GM23338 (cell line): ENCODE data around the gene OXT. TPM values are rescaled to one million over a fixed set of nuclear protein-coding genes. Genes with fewer than 3 reads are reported as not detected.

Experiments
- ATAC-seq: fragments of 200-7000 bp; cut with Tn5 transposase; 3 replicates; pipeline ENCODE4 v1.9.1; 2020
- DNase-seq: peaks from one replicate; pipeline ENCODE4 v3.0.0-alpha.2; 2015; ENCODE audit warnings: low spot score
- H2AFZ ChIP-seq: fragments of 200-600 bp; sonication (generic); 2 replicates; pipeline ENCODE4 v1.8.0; 2016; ENCODE audit warnings: antibody characterized with exemption, mild to moderate bottlenecking, moderate library complexity
- H3F3A ChIP-seq: fragments of 200-600 bp; sonication (generic); replicated peaks from 2 replicates; pipeline ENCODE4 v1.8.0; 2017; ENCODE audit warnings: antibody characterized with exemption, mixed run types, low read depth
- H3K27ac ChIP-seq: fragments of 200-600 bp; sonication (generic); 2 replicates; pipeline ENCODE4 v1.6.1; 2016; ENCODE audit warnings: low read depth
- H3K27me3 ChIP-seq: fragments of 200-600 bp; sonication (generic); 2 replicates; pipeline ENCODE4 v1.8.0; 2016; ENCODE audit warnings: mild to moderate bottlenecking, mixed run types, moderate library complexity; ENCODE audit not compliant: insufficient read depth
- H3K36me3 ChIP-seq: fragments of 200-600 bp; sonication (generic); 2 replicates; pipeline ENCODE4 v1.8.0; 2016; ENCODE audit warnings: mild to moderate bottlenecking; ENCODE audit not compliant: insufficient read depth
- H3K4me1 ChIP-seq: fragments of 200-600 bp; sonication (generic); 2 replicates; pipeline ENCODE4 v1.8.0; 2016; ENCODE audit warnings: mild to moderate bottlenecking, moderate library complexity; ENCODE audit not compliant: insufficient read depth
- H3K4me2 ChIP-seq: fragments of 200-600 bp; sonication (generic); 2 replicates; pipeline ENCODE4 v1.7.1; 2017; ENCODE audit warnings: mixed run types
- H3K4me3 ChIP-seq: fragments of 200-600 bp; sonication (generic); 2 replicates; pipeline ENCODE4 v1.6.1; 2016; ENCODE audit warnings: mixed run types
- H3K79me2 ChIP-seq: fragments of 200-600 bp; sonication (generic); replicated peaks from 2 replicates; pipeline ENCODE4 v1.8.0; 2017; ENCODE audit warnings: mild to moderate bottlenecking; ENCODE audit not compliant: insufficient read depth
- H3K9me2 ChIP-seq: fragments of 200-600 bp; sonication (generic); 2 replicates; pipeline ENCODE4 v1.8.0; 2017; ENCODE audit not compliant: insufficient read depth
- H4K20me1 ChIP-seq: fragments of 200-600 bp; sonication (generic); replicated peaks from 2 replicates; pipeline ENCODE4 v1.8.0; 2017; ENCODE audit warnings: mild to moderate bottlenecking; ENCODE audit not compliant: insufficient read depth
- H3K27ac Mint-ChIP-seq: 2 replicates; pipeline ENCODE4 v1.8.0; 2020; ENCODE audit warnings: inconsistent platforms, mild to moderate bottlenecking, moderate library complexity, mixed read lengths
- H3K27me3 Mint-ChIP-seq: 3 replicates; pipeline ENCODE4 v1.8.0; 2022; ENCODE audit warnings: low read depth, mild to moderate bottlenecking, moderate library complexity, mixed read lengths, inconsistent platforms; ENCODE audit not compliant: insufficient read depth, poor library complexity
- H3K36me3 Mint-ChIP-seq: 3 replicates; pipeline ENCODE4 v1.8.0; 2021; ENCODE audit warnings: low read depth, mild to moderate bottlenecking, inconsistent platforms, moderate library complexity, mixed read lengths
- H3K4me1 Mint-ChIP-seq: 3 replicates; pipeline ENCODE4 v1.8.0; 2020; ENCODE audit warnings: mild to moderate bottlenecking, inconsistent platforms, mixed read lengths
- H3K4me3 Mint-ChIP-seq: 3 replicates; pipeline ENCODE4 v1.8.0; 2021; ENCODE audit warnings: moderate library complexity, mild to moderate bottlenecking, inconsistent platforms, mixed read lengths
- H3K9me3 Mint-ChIP-seq: 3 replicates; pipeline ENCODE4 v1.8.0; 2020; ENCODE audit warnings: moderate library complexity, mild to moderate bottlenecking, inconsistent platforms, mixed read lengths
- EZH2 ChIP-seq: fragments of 200-600 bp; sonication (generic); IDR thresholded peaks from one replicate; pipeline ENCODE4 v1.8.0; 2017; ENCODE audit warnings: antibody characterized with exemption, mild to moderate bottlenecking, low read depth; ENCODE audit not compliant: unreplicated experiment
- JUNB ChIP-seq: IDR thresholded peaks from one replicate; pipeline ENCODE4 v1.6.1; 2016; ENCODE audit warnings: antibody characterized with exemption; ENCODE audit not compliant: unreplicated experiment
- NANOG ChIP-seq: IDR thresholded peaks from 2 replicates; pipeline ENCODE4 v1.6.1; 2016; ENCODE audit warnings: antibody characterized with exemption, borderline replicate concordance
- POLR2AphosphoS5 ChIP-seq: IDR thresholded peaks from 2 replicates; pipeline ENCODE4 v1.6.1; 2016; ENCODE audit warnings: antibody characterized with exemption, low read depth
- ZNF331 ChIP-seq: fragments of 250-450 bp; sonication (Bioruptor Pico); IDR thresholded peaks from 2 replicates; pipeline ENCODE4 v1.5.0; 2020; ENCODE audit warnings: low read depth, mild to moderate bottlenecking, moderate library complexity
- ZNF462 ChIP-seq: fragments of 250-450 bp; sonication (Bioruptor Pico); IDR thresholded peaks from 2 replicates; pipeline ENCODE4 v1.5.0; 2020; ENCODE audit warnings: mild to moderate bottlenecking, moderate library complexity
- polyA plus RNA-seq: library from polyadenylated mRNA; unstranded; fragments of >200 nt; fragmentation: Nextera tagmentation; extraction: Ambion mirVana; gene quantifications from 2 replicates; pipeline ENCODE4 v1.2.1, GENCODE V29; 2016
- total RNA-seq: library from RNA; depleted of rRNA; stranded (reverse); fragments of >200 nt; shearing (Covaris generic); gene quantifications from 2 replicates; pipeline ENCODE4 v1.2.3, GENCODE V29; 2014

The OXT gene
- total and polyA plus RNA-seq, 2 experiments from 2014 or later = 1.5 TPM; not detected in 1

- H3K4me1 Mint-ChIP-seq = peaks cover 3% of the 10 kb centered on the region; the same call in 1 of the 3 replicates
- Histone ChIP-seq H2AFZ (no peak overlapping the region), H3K4me3 (no peak overlapping the region), H3K9me2 (no peaks in the 10 kb centered on the region), H4K20me1 (no peaks in the 10 kb centered on the region), H3K27ac (no peak overlapping the region), H3F3A (no peaks in the 10 kb centered on the region), H3K36me3 (no peaks in the 10 kb centered on the region), H3K4me1 (peaks cover 4% of the 10 kb centered on the region; the same call in 1 of the 2 replicates), H3K27me3 (peaks cover 48% of the 10 kb centered on the region), H3K4me2 (no peak overlapping the region), H3K79me2 (no peaks in the 10 kb centered on the region)
- no peaks in the 10 kb centered on the region for H3K9me3 Mint-ChIP-seq
- no peak overlapping the region for H3K27ac Mint-ChIP-seq
- H3K36me3 Mint-ChIP-seq = no peaks in the 10 kb centered on the region
- no peak for ATAC-seq
- no peak for TF ChIP-seq ZNF462 (CRISPR knock-in tag)
- TF ChIP-seq JUNB = no peak
- no peak for DNase-seq
- no peak overlapping the region for H3K4me3 Mint-ChIP-seq
- H3K27me3 Mint-ChIP-seq = peaks cover 49% of the 10 kb centered on the region
These were observed 13.6 kb downstream of the OXT start for GRCh38 chr20:3084986-3085360.

- peaks cover 44% of the 10 kb centered on the region for H3K27me3 ChIP-seq
- no peak overlapping the region for H2AFZ ChIP-seq
- Mint-ChIP-seq H3K27ac (no peak overlapping the region), H3K27me3 (peaks cover 43% of the 10 kb centered on the region), H3K4me1 (peaks cover 3% of the 10 kb centered on the region; the same call in 1 of the 3 replicates), H3K4me3 (no peak overlapping the region), H3K9me3 (no peaks in the 10 kb centered on the region), H3K36me3 (no peaks in the 10 kb centered on the region)
- H3K9me2 ChIP-seq = no peaks in the 10 kb centered on the region
- no peaks in the 10 kb centered on the region for H3K79me2 ChIP-seq
- peaks cover 4% of the 10 kb centered on the region; the same call in 1 of the 2 replicates for H3K4me1 ChIP-seq
- no peaks in the 10 kb centered on the region for H3K36me3 ChIP-seq
- H4K20me1 ChIP-seq = no peaks in the 10 kb centered on the region
- DNase-seq (no peak), ATAC-seq (no peak)
- H3K4me3 ChIP-seq = no peak overlapping the region
- no peaks in the 10 kb centered on the region for H3F3A ChIP-seq
- H3K4me2 ChIP-seq = no peak overlapping the region
- H3K27ac ChIP-seq = no peak overlapping the region
- TF ChIP-seq ZNF331 = no peak
- no peak for TF ChIP-seq ZNF462 (CRISPR knock-in tag)
- no peak for TF ChIP-seq JUNB
- no peak for TF ChIP-seq NANOG
- no peak for TF ChIP-seq POLR2AphosphoS5
- TF ChIP-seq EZH2 = no peak
These were observed 14.2 kb downstream of the OXT start for GRCh38 chr20:3085571-3086072.
